ENCODE data around the gene ZFYVE27.

GRCh38 chr10:97719602-97720001, 17.3 kb upstream of the ZFYVE27 start:
- TF ChIP-seq EZH2phosphoT487 (IDR thresholded peaks at IDR 0.05; ENCODE audit: insufficient read depth, low read depth), result no peak
- TF ChIP-seq EZH2 (IDR thresholded peaks at IDR 0.05; ENCODE audit: insufficient read depth, poor library complexity, severe bottlenecking), result no peak

All from GM23248 (cell line).